ENCODE measurements around the gene DHX15.
A peak's percentile ranks its signal among the peaks of the same experiment; 100 is the strongest.

Gene DHX15

DNA sequence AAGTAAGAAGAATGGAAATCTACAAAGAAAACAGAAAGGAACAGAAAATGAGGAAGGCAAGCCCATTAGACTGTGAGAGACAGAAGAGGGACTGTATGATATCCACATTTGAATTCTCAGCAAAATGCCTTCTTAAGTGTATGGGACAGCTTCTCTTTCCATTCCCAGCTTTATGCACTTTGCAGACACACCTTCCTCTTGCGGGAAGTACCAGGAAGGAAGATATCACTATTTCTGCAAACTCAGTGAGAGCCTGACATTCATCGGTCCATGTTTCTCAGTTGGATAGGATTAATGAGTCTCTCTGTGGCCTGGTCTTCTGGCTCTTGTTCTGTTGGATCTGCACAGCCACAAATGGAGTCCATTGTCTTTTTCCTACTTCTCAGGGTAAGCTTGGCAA lies 31.6 kb upstream of the DHX15 start:
- no peak for DNase-seq (ENCODE audit: low read depth)
- TF ChIP-seq, protein P1, sequence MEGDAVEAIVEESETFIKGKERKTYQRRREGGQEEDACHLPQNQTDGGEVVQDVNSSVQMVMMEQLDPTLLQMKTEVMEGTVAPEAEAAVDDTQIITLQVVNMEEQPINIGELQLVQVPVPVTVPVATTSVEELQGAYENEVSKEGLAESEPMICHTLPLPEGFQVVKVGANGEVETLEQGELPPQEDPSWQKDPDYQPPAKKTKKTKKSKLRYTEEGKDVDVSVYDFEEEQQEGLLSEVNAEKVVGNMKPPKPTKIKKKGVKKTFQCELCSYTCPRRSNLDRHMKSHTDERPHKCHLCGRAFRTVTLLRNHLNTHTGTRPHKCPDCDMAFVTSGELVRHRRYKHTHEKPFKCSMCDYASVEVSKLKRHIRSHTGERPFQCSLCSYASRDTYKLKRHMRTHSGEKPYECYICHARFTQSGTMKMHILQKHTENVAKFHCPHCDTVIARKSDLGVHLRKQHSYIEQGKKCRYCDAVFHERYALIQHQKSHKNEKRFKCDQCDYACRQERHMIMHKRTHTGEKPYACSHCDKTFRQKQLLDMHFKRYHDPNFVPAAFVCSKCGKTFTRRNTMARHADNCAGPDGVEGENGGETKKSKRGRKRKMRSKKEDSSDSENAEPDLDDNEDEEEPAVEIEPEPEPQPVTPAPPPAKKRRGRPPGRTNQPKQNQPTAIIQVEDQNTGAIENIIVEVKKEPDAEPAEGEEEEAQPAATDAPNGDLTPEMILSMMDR (IDR thresholded peaks at IDR 0.05; ENCODE audit: insufficient read depth, low read depth, low read length, missing control alignments) = no peak
- H3K4me3 ChIP-seq (ENCODE audit: low read length) = no peak overlapping the region

- H3K4me3 ChIP-seq (ENCODE audit: low read length) = no peak overlapping the region
- TF ChIP-seq, protein P1 (IDR thresholded peaks at IDR 0.05; ENCODE audit: insufficient read depth, low read depth, low read length, missing control alignments) = no peak
- DNase-seq (ENCODE audit: low read depth) = no peak
Observed at GRCh38 chr4:24614881-24615280, 30.5 kb upstream of the DHX15 start.

DNA sequence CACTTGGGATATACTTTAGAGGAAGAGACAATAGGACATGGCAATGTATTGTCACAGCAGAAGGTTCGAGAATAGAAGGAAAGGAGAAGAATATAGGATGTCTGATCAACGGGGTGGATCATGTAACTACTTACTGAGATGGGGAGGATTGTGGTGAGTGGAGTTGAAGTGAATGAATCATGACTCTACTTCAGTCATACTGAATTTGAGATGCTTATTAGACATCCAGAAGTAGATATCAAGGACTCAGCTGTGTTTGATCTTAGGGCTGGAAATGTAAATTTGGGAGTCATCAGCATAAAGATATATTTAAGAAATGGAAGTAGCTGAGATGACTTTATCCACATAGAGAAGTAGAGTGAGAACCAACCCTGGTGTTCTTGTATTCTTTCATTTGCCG lies 29.1 kb upstream of the DHX15 start:
- TF ChIP-seq, protein P1 (IDR thresholded peaks at IDR 0.05; ENCODE audit: insufficient read depth, low read depth, low read length, missing control alignments) = no peak
- H3K4me3 ChIP-seq (ENCODE audit: low read length) = no peak overlapping the region
- DNase-seq (ENCODE audit: low read depth) = no peak

- no peak for DNase-seq (ENCODE audit: low read depth)
- H3K4me3 ChIP-seq (ENCODE audit: low read length) = no peak overlapping the region
- TF ChIP-seq, protein P1 (IDR thresholded peaks at IDR 0.05; ENCODE audit: insufficient read depth, low read depth, low read length, missing control alignments) = no peak
Observed at GRCh38 chr4:24611575-24611974, 27.2 kb upstream of the DHX15 start.

GRCh38 chr4:24607334-24607733 lies 23.0 kb upstream of the DHX15 start:
- H3K4me3 ChIP-seq (ENCODE audit: low read length) = no peak overlapping the region
- DNase-seq (ENCODE audit: low read depth) = no peak
- TF ChIP-seq, protein P1 (IDR thresholded peaks at IDR 0.05; ENCODE audit: insufficient read depth, low read depth, low read length, missing control alignments) = no peak

GRCh38 chr4:24605216-24605615 lies 20.9 kb upstream of the DHX15 start:
- no peak overlapping the region for H3K4me3 ChIP-seq (ENCODE audit: low read length)
- no peak for DNase-seq (ENCODE audit: low read depth)
- TF ChIP-seq, protein P1 (IDR thresholded peaks at IDR 0.05; ENCODE audit: insufficient read depth, low read depth, low read length, missing control alignments) = no peak

DNA sequence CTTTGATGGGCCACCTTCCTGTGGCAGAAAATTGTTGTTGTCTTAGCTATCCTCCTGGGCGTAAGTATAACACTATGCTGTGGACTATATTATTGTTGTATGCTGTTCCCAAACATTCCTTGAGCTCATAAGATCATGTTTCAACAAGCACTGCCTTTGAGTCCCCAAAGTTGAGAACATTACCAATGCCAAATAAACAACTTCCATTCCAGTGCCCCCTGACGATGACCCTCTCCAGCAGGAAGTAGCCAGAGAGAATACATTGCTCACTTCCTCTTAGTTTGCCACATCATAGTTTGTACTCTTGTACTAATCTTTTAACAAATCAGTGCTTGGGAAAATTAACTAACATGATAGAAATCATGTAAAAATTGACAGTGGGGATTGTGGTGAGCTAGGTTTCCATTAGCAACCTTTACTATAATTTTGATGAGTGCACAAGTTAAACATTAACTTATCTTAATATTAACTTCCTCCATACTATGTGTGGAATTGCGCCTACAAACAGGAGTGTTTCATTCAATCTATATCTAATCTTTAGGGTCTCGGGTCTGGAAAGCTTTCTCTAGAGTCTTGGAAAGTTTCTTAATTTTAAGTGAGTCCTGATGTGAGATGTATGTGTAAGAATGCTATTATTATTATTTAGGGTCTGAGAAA lies 20.3 kb upstream of the DHX15 start:
- peak; percentile 80 for DNase-seq (ENCODE audit: low read depth)
- TF ChIP-seq, protein P1 (IDR thresholded peaks at IDR 0.05; ENCODE audit: insufficient read depth, low read depth, low read length, missing control alignments) = no peak
- no peak overlapping the region for H3K4me3 ChIP-seq (ENCODE audit: low read length)
